Cortex of kidney (tissue), 1 donor: ENCODE measurements around the gene ECI1.

Experiments
- DNase-seq: peaks from one replicate; lab custom pipeline; 2025; lab: John Stamatoyannopoulos, UW

Gene ECI1

GRCh38 chr16:2251296-2252111 is at the start of gene ECI1:
Gene ECI1, minus strand, starts transcription at chr16:2251587. Its CDS starts 21 bp downstream, at chr16:2251566.
- DNase-seq, result peak; percentile 67

- no peak for DNase-seq
Measured at GRCh38 chr16:2299915-2300192, 48.5 kb upstream of the ECI1 start.

GRCh38 chr16:2299121-2299914 is 47.9 kb upstream of the ECI1 start:
- no peak for DNase-seq

- DNase-seq, result no peak
Measured at GRCh38 chr16:2298621-2299020, 47.2 kb upstream of the ECI1 start.

- DNase-seq, result no peak
Measured at GRCh38 chr16:2297506-2297860, 46.1 kb upstream of the ECI1 start.

- no peak for DNase-seq
Measured at GRCh38 chr16:2296661-2297505, 45.5 kb upstream of the ECI1 start.

- DNase-seq, result no peak
Measured at GRCh38 chr16:2295056-2295798, 43.8 kb upstream of the ECI1 start.

GRCh38 chr16:2292221-2292620 is 40.8 kb upstream of the ECI1 start:
- no peak for DNase-seq

GRCh38 chr16:2289282-2289681 is 37.9 kb upstream of the ECI1 start:
- DNase-seq, result no peak

GRCh38 chr16:2288726-2289125 is 37.3 kb upstream of the ECI1 start:
- DNase-seq, result no peak

GRCh38 chr16:2287916-2288547 is 36.6 kb upstream of the ECI1 start:
- DNase-seq, result no peak

GRCh38 chr16:2286550-2286949 is 35.2 kb upstream of the ECI1 start:
- DNase-seq, result no peak

- no peak for DNase-seq
Measured at GRCh38 chr16:2285731-2286191, 34.4 kb upstream of the ECI1 start.

GRCh38 chr16:2284797-2285576 is 33.6 kb upstream of the ECI1 start:
- no peak for DNase-seq

GRCh38 chr16:2284001-2284770 is 32.8 kb upstream of the ECI1 start:
- DNase-seq, result no peak

- DNase-seq, result no peak
Measured at GRCh38 chr16:2282866-2283555, 31.6 kb upstream of the ECI1 start.

GRCh38 chr16:2282262-2282661 is 30.9 kb upstream of the ECI1 start:
- DNase-seq, result no peak

GRCh38 chr16:2280981-2281542 is 29.7 kb upstream of the ECI1 start:
- DNase-seq, result no peak

- no peak for DNase-seq
Measured at GRCh38 chr16:2280461-2280860, 29.1 kb upstream of the ECI1 start.
